ENCODE results near the gene TRMT10A. TPM values are rescaled to one million over a fixed set of nuclear protein-coding genes. Genes with fewer than 3 reads are reported as not detected.
A peak's percentile ranks its signal among the peaks of the same experiment; 100 is the strongest.

The TRMT10A gene, protein sequence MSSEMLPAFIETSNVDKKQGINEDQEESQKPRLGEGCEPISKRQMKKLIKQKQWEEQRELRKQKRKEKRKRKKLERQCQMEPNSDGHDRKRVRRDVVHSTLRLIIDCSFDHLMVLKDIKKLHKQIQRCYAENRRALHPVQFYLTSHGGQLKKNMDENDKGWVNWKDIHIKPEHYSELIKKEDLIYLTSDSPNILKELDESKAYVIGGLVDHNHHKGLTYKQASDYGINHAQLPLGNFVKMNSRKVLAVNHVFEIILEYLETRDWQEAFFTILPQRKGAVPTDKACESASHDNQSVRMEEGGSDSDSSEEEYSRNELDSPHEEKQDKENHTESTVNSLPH
- polyA plus RNA-seq (ENCODE audit: insufficient read length): 10.0 TPM

DNA sequence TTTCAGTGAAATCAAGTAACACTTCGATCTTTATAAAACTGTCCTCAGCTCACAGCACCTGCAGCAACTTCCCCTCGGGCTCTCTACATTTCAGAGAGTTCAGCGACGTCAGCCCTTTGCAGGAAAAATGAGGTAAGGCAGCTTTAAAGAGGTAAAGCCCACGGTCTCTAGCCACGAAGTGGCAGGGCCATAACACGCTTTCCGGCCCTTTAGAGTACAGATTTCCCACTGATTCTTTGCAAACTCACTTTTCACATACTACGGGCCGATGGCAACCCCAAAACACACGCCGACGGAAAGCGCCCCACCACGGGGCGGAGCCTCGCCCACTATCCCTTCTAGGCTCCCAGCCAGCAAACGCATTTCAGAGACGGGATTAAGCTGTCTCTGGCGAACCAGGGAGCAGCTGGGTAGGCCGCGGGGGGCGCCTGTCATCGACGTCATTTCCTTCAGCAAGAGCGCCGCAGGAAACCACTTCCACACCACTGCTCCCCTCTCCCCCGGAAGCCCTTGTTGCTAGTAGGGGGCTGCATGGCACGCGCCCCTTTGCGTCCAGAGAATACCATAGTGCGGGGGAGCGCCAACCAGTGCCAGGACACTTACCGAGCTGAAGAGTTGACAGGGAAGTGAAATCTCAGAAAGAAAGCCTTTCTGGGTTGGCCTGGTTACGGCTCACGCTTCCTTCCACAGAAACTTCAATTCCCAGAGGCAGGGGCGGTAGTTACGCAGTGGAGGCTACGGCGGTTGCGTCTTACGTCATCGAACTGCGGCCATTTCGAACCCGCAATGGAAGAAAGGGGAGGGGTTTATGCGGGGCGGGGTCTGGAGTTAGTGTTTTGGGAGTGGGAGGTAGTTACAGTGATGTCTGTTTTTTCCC is at the start of gene TRMT10A:
TSS of gene TRMT10A (minus strand) at position 730 of the 877 bp plus-strand sequence. CDS start 4,701 bp downstream, outside the sequence.
- peak; percentile 95 for DNase-seq (ENCODE audit: low read depth)

DNA sequence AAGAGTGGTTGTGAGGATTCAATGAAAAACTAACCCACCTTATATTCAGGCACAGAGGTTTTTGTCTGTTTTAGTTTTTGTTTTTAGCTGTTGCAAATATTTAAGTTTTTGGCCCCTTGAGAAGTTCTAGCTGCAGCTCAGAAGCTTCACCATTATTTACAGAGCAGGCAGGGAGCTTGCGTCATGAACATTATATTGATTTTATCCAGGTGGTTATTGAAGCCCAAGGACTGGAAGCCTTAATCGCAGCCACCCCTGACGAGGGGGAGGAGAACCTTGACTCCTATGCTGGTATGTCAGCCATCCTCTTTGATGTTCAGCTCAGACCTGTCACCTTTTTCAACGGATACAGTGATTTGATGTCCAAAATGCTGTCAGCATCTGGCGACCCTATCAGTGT is 48.9 kb upstream of the TRMT10A start:
- DNase-seq (ENCODE audit: low read depth): no peak

DNA sequence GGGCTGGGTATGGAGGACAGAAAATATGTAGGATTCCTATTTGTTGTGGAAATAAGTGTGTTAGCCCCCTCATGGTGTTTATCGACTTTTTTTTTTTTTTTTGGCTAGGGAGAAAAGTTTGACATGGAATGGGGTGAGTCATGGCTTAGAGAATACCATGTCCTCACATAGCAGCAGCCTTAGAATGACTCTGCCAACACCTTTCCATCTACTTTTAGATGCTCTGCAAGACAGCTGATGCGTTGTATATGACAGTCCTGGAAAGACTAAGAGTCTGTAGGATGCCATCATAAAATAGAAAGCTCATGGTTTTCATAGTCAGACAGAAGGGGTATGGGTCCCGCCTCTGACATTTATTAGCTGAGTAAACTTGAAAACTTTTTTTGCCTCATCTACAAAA is 48.4 kb upstream of the TRMT10A start:
- DNase-seq (ENCODE audit: low read depth): no peak

DNA sequence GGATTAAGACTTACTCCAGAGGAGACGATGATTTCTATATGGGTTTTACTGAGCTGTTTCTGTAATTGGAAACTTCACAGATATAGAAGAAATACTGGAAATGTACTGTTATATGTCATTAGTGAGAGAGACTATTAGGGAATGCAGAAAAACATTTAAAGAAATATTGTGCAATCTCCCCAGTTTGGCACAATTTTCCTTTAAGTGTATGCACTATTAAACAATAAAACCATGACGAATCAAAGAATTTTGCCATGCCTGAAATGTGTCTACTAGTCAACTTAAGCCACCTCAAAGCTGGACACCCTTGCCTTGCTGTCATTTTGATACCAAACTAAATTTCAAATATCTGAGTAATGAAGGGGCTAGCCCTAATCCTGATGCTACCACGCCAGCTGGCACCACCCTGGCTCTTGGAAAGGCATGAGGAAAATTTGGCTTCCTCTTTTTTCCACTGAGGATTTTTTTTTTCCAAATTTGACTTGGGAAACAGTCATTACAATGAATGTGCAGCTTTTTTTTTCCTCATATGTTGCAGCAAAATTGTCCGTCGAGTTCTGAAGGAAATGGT is 46.9 kb upstream of the TRMT10A start:
- DNase-seq (ENCODE audit: low read depth): no peak

DNA sequence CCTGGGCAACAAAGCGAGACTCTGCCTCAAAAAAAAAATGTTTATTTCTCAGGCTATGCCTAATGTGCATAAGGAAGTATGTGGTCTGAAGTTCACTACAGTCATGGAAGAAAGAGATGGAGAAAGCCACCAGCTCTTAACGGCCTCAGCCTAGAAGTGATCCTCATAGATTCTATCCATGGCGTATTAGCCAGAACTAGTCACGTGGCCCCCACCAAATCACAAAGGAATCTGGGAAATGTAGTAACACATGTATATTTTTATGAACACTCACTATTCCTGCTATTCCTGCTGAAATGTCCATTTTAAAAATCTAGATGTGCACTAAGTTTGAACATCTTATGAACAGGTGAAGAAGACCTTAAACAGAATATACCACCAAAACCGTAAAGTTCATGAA is 44.6 kb upstream of the TRMT10A start:
- no peak for DNase-seq (ENCODE audit: low read depth)

DNA sequence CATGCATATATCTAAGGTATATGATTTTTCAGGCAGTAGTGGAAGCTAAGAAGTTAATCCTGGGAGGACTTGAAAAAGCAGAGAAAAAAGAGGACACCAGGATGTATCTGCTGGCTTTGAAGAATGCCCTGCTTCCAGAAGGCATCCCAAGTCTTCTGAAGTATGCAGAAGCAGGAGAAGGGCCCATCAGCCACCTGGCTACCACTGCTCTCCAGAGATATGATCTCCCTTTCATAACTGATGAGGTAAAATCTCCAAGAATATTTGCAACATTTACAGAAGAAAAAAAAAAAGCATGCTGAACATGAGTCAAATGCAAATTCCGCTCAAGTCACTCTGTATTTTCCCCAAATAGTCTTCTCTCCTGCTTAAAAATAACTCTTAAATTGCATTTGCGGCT is 42.9 kb upstream of the TRMT10A start:
- DNase-seq (ENCODE audit: low read depth): no peak

DNA sequence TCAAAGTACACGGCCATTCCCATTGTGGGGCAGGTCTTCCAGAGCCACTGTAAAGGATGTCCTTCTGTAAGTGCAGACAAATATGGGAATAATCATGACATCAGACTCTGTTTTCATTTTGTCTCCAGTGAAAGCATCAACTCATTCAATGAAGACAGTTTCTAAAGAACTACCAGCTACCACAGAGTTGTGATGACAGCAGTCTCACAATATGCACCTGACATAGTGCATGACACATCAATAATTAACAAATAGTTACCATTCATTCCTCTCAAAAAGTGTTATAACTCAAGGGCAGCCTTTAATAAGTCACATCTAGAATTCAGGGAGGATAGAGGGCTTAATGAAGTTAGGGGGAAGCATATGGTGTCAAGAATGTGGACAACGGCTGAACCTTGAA is 31.0 kb upstream of the TRMT10A start:
- DNase-seq (ENCODE audit: low read depth): no peak

DNA sequence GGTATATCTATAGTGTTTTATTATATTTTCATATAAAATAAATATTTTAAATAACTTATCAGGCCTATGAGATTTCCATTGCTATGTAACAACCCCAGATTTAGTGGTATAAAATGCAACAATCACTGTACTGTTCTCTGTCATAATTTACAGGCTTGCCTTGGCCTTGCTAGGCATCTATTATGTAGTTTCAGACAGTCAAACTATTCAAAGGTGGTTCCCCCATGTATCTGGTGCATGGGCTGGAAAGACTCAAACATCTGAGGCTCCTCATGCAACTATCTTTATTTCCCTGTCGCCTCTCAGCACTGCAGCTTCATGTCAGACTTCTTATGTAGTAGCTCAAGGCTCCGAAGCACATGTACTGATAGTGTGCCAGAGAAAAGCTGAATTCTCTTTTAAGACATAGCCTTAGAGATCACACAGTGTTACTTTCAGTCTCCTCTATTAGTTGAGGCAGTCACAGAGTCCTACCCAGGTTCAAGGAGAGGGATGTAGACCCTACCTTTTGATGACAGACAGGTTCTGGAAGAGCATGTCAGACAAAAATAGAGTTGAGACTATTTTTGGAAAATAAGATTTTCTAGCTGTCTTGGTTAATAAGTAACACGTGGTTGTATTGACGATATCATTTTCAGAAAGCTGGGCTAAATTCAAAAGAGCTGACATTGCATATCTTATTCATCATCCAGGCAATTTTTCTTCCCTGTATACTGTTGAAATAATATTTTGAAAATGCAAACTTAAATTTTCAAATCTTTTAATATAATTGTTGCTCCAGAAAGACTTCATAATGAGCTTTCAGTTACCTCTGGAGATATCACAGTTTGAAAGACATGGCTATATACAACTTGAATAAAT is 30.2 kb upstream of the TRMT10A start:
- no peak for DNase-seq (ENCODE audit: low read depth)

DNA sequence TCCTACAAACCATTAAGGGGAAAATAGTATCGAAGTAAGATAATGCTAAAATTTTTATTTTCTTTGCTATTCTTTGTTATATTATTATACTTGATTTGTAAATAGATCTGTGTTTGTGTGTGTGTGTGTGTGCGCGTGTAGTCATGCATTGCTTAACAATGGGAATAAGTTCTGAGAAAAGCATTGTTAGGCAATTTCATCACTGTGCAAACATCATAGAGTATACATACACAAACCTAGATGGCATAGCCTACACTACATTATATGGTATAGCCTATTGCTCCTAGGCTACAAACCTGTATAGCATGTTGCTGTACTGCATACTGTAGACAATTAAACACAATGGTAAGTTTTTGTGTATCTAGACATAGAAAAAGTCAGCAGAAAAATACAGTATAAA is 27.9 kb upstream of the TRMT10A start:
- DNase-seq (ENCODE audit: low read depth): no peak

DNA sequence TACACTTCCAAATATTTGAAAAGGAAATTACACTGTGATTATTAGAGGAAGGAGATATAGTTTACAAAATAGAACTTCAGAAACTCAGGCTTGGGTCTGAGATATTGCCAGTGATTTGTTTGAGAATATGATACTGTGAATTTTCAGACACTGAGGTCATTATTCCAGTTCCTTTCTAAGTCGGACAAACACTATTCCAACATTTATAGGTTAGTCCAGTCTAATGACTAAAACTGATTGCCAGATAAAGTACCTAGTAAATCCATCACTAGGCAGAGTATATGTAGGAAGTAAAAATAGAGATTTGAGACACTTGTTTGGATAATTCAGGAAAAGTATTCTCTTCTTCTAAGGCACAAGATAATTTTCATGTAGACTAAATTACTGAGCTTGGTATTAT is 24.0 kb upstream of the TRMT10A start:
- no peak for DNase-seq (ENCODE audit: low read depth)

DNA sequence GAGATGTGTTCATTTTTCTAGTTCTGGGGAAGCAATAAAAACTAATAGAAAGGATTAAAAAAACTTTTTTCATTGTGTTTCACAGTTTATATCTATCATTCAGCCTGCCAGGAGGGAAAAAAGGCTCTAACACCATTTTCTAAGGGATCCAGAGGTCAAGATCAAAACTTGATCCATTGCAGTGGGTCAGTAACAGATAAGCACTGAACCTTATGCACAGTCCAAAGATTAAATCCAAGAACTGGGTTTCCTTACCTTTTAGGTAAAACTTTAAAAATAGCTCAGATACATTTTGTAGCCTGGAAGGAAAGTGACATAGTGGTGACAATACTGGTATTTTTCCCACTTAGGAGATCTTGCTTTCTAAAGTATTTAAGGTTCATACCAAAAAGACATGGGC is 23.5 kb upstream of the TRMT10A start:
- no peak for DNase-seq (ENCODE audit: low read depth)

DNA sequence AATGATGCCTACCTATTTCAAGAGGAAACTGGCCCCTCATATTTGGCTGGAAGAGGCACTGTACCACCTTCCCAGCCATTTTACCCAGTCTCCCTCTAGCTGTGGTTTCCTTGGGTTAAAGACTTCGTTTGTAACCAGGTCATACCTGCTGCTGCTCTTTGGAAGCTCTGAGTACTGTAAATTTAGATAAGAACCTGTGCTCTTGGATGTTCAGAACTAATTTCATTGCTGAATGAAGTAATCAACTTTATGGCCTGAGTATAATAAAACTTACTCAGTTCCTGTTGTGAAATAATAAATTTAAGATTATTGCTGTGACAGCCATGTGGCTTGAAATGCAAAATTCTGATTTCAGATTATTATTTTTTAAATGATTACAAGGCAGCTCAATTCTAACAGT is 23.0 kb upstream of the TRMT10A start:
- no peak for DNase-seq (ENCODE audit: low read depth)

DNA sequence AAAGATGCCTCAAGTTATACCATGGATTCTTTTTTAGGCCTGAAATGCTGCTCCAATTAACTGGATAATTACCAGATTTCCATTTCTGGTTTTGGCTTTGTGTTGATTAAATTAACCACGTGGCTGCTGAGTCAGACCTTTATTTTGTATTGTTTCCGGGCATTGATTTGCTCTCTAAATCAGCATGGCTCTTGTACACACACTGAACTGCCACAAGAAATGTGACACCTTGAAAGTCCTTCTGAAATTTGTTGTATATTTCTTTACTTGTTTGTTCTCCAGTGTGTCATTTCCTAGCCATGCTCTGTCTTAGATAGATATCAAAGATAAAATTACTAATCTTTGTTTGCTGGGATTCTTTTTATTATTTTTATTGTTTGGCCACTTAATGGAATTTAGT is 22.5 kb upstream of the TRMT10A start:
- no peak for DNase-seq (ENCODE audit: low read depth)

DNA sequence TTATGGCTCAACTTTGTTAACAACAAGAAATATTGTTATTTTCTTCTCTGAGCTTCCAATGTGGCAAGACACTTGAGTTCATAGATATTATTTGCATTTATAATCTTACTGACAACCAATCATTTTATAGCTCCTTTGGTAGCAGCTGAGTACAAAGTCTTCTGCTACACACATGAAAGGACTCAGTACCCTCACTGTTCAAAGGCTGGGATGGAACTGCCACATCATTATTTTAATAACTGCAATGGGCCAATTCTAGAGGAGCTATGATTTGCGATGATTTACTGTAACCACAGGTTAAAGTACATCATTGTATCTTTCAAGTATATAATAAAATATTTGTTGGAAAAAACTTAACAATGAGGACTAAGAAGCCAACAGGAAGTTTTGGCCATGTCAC is 21.7 kb upstream of the TRMT10A start:
- no peak for DNase-seq (ENCODE audit: low read depth)

DNA sequence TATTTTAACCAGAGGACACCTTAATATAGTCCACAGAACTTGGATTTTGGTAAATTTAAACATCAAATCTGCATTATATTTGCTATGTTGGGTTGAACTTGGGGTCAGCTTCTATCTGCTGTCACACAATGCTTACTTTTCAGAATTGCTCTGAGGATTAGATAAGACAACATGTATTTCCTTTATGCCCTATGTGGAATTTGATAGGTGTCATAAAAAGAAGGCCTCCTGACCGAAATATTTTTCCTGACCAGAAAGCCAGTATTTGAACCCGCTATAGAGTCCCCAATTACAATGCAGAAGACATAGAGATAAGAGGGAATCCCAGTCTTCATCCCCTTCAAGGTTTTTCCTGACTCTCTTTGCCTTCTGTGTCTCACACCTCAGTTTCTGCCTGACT is 14.9 kb upstream of the TRMT10A start:
- no peak for DNase-seq (ENCODE audit: low read depth)

DNA sequence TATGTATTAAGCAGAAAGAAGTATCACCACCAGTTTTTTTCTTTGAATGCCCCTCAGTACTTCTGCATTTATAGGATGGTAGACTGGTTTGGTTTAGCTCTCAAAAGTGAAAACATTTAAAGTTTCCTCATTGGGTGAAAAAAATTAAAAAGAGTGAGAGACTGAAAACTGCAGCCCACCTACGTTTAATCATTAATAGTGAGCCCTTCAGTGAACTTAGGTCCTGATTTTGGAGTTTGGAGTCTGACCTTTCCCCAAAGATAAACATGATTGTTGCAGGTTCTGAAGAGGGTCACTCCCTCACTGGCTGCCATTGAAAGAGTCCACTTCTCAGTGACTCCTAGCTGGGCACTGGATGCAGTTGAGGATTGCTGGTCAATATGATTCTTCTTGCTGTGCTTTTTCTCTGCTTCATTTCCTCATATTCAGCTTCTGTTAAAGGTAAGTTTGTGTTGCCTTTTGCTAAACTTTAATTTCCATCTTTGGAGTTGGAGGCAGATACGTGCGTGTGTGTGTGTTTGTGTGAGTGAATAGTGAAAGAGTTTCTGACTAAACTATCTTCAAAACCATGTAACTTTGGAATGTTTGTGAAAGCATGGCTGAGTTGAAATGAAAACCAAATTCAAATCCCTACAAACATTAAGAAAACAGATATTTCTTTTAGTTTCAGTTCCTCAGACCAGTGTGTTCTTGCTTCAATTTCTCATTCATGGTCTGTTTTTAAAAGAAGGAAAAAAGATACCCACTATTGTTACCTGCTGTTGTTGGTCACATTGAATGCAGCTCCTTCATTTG is 10.9 kb upstream of the TRMT10A start, which contains the start of gene MTTP:
TSS of gene MTTP (plus strand) at position 295 of the 795 bp plus-strand sequence. CDS start at position 381, 86 bp downstream.
- DNase-seq (ENCODE audit: low read depth): no peak

DNA sequence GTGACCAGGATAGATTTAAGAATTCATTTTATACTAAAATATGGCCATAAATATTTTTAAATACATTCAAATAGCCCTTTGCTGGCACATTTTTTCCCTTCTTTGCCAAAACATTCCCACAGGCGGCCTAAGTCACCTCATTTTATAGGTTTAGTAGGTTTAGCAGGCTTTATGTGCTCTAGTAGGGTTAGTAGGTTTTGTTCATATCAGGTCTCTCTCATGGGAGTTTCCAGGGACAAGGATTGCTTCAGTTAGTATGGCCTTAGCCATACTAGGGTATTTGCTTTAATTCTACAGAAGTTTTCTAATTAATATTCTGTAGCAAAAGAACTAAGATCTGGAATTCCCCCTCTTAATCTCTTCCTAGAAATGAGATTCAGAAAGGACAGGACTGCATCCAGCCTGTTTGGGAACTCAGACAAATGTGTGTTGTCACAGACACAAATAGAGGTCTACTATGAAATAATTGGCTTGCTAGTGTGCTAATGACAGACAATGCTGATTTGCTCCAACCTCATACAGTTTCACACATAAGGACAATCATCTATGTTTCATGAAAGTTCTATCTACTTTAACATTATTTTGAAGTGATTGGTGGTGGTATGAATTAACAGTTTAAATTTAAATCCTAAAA is 10.0 kb upstream of the TRMT10A start:
- no peak for DNase-seq (ENCODE audit: low read depth)

DNA sequence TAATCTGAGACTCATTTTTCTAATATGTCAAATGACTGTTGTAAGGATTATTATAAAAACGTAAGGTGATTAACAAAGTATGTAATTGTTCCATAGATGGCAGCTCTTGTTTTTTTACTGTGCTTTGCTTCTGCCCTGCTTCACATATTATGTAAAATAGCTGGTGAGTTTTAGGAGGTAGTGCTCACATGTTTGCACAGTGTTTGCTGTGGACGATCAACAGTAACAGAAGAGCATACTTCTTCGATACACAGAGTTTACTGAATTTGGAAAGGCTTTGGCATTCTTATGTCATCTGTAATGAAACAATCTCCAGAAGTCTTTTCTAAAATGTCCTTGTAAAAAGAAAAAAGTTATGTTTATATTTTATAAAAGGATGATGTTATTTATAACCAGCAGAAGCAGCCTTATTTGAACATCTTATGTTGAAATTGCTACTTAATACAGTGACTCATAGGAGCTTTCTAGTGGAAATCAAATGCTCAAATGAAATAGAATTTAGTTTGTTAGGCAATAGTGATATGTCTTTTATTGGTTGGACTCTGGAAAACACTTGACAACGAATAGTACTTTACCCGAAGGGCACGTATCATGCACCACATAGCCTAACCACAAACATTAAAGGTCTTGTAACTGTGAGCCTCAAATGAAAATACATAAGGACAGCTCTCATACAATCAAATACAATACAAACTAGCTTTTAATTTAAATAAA is 8.8 kb upstream of the TRMT10A start:
- DNase-seq (ENCODE audit: low read depth): no peak

DNA sequence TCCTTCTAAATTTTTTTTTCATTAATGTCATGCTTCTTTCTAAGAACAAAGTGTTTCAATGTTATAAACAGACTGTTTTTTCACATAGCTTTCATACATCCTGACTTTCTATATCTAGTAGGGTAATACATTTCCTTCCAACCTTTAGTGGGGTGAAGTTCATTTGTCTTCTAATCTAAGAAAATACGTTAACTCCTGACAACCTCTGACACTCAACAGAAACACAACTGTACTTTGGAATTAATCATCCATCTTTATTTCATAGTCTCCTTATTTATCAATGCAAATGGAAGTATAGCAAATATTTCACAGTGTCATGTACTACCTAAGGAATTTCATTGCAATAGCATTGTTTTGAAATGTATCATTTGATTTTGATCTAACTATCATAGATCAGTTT is 8.0 kb upstream of the TRMT10A start:
- no peak for DNase-seq (ENCODE audit: low read depth)

DNA sequence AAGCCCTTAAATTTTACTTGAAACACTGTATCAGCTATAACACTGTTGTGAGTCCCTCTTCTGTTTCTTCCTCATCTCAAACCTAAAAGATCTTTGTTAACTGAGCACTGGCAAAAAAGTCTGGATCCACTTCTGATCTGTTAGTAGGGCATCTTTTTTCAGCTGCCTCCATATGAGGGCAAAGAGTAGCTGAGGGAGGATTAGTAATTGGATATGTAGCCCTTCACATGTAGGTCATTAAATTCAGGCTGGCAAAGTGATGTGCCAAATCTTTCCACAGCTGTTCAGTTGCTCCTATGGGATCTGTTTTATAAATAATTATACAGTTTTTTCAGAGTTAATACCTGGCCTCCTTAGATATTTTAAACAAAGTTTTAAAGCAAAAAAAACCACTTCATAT is 1.1 kb upstream of the TRMT10A start:
- no peak for DNase-seq (ENCODE audit: low read depth)
